Fibroblast of skin of right biceps (primary cell): ENCODE results near the gene NUP54.

Experiments used
- DNase-seq: peaks from one replicate; pipeline ENCODE4 v3.0.0-alpha.2; 2013

NUP54 gene, protein sequence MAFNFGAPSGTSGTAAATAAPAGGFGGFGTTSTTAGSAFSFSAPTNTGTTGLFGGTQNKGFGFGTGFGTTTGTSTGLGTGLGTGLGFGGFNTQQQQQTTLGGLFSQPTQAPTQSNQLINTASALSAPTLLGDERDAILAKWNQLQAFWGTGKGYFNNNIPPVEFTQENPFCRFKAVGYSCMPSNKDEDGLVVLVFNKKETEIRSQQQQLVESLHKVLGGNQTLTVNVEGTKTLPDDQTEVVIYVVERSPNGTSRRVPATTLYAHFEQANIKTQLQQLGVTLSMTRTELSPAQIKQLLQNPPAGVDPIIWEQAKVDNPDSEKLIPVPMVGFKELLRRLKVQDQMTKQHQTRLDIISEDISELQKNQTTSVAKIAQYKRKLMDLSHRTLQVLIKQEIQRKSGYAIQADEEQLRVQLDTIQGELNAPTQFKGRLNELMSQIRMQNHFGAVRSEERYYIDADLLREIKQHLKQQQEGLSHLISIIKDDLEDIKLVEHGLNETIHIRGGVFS

GRCh38 chr4:76148142-76148865 lies at the start of gene NUP54:
Gene NUP54 (minus strand): TSS chr4:76148397. CDS start chr4:76148374, 23 bp downstream.
- DNase-seq, result peak; percentile 95

DNA sequence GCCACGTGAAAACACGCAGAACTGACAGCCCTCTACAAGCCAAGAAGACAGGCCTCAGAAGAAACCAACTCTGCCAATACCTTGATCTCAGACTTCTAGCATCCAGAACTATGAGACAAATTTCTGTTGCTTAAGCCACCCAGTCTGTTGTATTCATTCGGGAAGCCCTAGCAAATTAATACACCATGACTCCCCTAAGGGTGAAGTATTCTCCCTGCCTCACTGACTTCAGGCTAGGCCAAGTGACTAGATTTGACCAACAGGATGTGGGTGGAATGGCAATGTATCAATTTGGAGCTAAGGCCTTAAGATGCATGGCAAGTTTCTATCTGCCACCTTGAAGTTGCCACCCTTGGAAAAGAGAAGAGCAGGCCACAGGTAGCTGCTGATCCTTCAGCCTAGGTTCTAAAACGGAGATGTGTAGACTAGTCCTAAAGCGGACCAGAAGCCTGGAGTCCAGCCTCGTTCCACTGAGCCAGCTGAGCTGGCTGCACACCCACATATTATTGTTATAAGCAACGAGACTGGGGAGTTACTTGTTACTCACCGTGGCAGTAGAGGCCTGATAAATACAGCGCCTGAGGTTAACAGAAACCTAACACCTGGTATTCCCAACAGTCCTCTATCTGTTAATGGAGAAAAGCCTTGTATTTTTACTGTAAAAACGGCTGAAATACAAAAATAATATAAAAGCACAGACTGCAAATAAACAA lies 49.0 kb upstream of the NUP54 start:
- DNase-seq, result no peak

DNA sequence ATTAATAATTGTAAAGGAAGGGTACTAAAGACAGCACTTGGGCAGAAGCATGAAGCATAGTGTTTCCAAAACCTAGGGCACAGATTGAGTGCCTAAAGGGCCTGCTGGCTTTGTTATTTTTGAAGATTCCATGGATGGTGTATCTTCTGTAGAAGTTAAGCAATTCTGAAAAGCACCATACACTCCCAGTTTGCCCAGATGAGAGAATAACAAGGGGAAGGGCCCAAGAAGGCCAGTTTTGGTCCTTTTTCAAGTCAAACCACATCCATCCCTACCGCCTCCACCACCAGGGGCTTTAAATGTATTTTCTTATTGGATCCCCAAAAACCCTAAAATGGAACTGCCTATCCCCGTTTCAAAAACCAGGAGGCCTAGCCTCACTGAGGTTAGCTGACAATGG lies 48.2 kb upstream of the NUP54 start:
- no peak for DNase-seq

- no peak for DNase-seq
These were observed 47.1 kb upstream of the NUP54 start for GRCh38 chr4:76195326-76195725.

GRCh38 chr4:76194325-76194724 lies 46.1 kb upstream of the NUP54 start:
- DNase-seq, result peak; percentile 95

GRCh38 chr4:76192236-76192635 lies 44.0 kb upstream of the NUP54 start:
- no peak for DNase-seq

DNA sequence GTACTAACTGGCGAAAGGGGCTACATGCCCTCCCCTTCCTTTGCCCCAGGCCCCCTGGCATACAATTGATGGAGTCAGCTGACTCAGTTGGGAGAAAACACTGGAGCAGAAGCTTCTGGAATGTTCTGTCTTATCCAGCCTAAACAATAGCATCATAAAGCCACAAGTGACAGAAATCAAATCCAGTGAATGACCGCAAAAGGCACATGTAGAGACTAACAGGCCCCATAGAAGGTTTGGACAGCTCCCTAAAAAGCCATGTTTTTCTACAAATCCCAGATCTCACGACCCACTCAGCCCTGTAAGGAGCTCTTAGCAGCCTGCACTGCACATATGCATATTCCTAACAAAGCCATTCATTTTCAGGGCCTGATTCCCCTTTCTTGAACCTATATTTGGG lies 40.4 kb upstream of the NUP54 start:
- DNase-seq, result no peak

GRCh38 chr4:76188149-76188548 lies 40.0 kb upstream of the NUP54 start:
- no peak for DNase-seq

GRCh38 chr4:76187152-76187551 lies 39.0 kb upstream of the NUP54 start:
- no peak for DNase-seq

- no peak for DNase-seq
These were observed 34.3 kb upstream of the NUP54 start for GRCh38 chr4:76182463-76182862.

- DNase-seq, result peak; percentile 74
These were observed 31.5 kb upstream of the NUP54 start for GRCh38 chr4:76179398-76180318.

DNA sequence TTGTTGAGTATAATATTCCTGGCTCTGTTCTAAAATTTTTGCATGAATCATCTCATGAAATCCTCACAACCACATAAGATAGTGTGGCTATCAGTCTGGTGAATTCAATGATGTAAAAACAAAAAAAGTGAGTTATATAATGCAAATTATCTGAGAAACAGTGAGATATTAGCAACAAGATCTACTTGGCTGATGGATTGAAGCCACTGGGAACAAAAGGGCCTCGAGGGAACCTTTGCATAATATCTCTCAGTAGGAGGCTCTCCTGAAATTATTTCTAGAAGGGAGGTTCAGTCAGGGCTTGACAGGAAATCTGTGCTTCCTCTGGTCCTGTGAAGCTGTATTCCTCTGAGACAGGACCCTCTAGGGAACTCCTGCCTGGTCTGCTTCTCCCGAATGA lies 30.1 kb upstream of the NUP54 start:
- DNase-seq, result no peak

- no peak for DNase-seq
These were observed 29.5 kb upstream of the NUP54 start for GRCh38 chr4:76177709-76178108.

DNA sequence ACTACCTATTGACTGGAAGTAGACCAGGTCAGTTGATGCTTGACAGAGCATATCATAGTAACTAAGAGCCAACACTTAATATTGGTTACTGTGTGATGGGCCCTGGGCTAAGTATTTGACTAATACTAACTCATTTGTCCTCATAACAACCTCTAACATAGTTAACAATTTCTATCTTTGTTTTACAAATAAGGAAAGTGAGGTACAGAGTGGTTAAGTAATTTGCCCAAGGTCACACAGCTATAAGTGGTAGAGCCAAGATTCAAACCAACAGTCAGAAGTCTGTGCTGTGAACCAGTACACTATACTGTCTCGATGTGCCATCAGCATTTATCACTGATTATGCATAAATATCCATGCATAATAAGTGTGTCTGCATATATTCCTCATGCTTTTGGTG lies 27.1 kb upstream of the NUP54 start:
- no peak for DNase-seq

GRCh38 chr4:76174216-76174615 lies 26.0 kb upstream of the NUP54 start:
- no peak for DNase-seq

DNA sequence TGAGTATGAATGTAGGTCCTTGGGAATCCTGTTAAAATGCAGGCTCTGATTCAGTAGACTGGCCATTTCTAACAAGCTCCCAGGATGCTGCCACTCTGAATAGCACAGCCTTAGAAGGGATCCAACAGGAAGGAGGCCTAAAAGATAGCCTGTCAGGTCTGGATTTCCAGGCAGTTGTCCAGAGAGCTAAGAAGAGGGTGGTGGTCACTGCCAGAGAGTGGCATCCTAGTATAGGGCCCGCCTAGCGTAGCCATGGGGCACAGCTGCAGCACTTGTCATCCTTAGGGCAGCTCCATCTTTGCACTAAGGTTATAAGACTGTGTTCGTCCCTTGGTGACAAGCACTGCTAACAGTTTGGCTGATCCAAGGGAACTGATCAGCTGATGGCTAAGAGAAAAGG lies 20.5 kb upstream of the NUP54 start:
- no peak for DNase-seq

- no peak for DNase-seq
These were observed 18.3 kb upstream of the NUP54 start for GRCh38 chr4:76166480-76166879.

GRCh38 chr4:76160355-76160754 lies 12.2 kb upstream of the NUP54 start:
- no peak for DNase-seq

- DNase-seq, result no peak
These were observed 8.4 kb upstream of the NUP54 start for GRCh38 chr4:76156635-76157034.

GRCh38 chr4:76155979-76156378 lies 7.8 kb upstream of the NUP54 start:
- DNase-seq, result no peak

DNA sequence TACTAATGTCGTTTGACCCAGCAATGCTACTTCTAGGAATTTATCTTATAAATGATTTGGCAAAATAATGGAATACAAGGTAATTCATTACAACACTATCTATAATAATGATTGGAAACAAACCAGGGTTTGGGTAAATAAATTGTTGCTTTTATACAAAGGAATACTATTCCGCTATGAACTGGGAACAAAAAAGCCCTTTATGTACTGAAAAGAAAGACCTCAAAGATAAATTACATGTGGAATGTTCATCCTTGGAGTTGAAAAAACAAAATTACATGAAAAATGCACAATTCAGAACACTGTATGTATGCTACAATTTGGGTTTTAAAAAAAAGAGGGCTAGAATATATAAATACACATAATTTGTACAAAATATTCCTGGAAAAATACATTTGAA lies 5.2 kb upstream of the NUP54 start:
- no peak for DNase-seq

GRCh38 chr4:76147454-76148141 lies 599 bp downstream of the NUP54 start:
- DNase-seq, result peak; percentile 81
